Endothelial cell of umbilical vein (primary cell): Measurements from ENCODE around the gene CLCN3. TPM values are rescaled to one million over a fixed set of nuclear protein-coding genes. Genes with fewer than 3 reads are reported as not detected.

Source experiments
- BruUV-seq: library from RNA; stranded (reverse); fragments of 400-500 nt; replicated peaks from 2 replicates; lab custom pipeline; 2021; lab: Mats Ljungman, UMichigan
- CTCF ChIA-PET: fragments of 300-600, 350-600 bp; sonication (Branson Sonifier 250); formaldehyde crosslinking; loops from one replicate; lab custom pipeline; 2021; ENCODE audit warnings: antibody characterized with exemption, inconsistent platforms; lab: Charles Lee
- POLR2A ChIA-PET: fragments of 300-600, 350-600 bp; sonication (Branson Sonifier 250); formaldehyde crosslinking; loops from one replicate; lab custom pipeline; 2021; ENCODE audit warnings: antibody characterized with exemption, inconsistent platforms; lab: Charles Lee
- DNase-seq: peaks from one replicate; pipeline ENCODE4 v3.0.0-alpha.2; 2011; ENCODE audit warnings: low read depth, low spot score
- FAIRE-seq: peaks from 2 replicates; lab custom pipeline; 2011; peaks lifted over from hg19 to GRCh38; lab: Jason Lieb, UNC
- H2AFZ ChIP-seq: 2 replicates; pipeline ENCODE4 v1.6.0; 2012; ENCODE audit warnings: low read depth, low read length, control low read depth, inconsistent platforms
- H3K27ac ChIP-seq: 2 replicates; pipeline ENCODE4 v1.5.1; 2011; ENCODE audit warnings: low read depth, mild to moderate bottlenecking, control low read depth, low read length, moderate library complexity; ENCODE audit not compliant: insufficient read depth
- H3K27me3 ChIP-seq, 2 experiments: 2 replicates each; pipeline versions ENCODE4 v1.6.0 to v1.6.1; 2011; ENCODE audit warnings: low read length in 2 of 2, mixed read lengths in 1 of 2; ENCODE audit not compliant: control insufficient read depth in 2 of 2, insufficient read depth in 2 of 2
- H3K36me3 ChIP-seq, 2 experiments: 2 replicates in 1 of 2; 3 replicates in 1 of 2; pipeline ENCODE4 v1.5.1; 2011; ENCODE audit warnings: low read length in 2 of 2, mild to moderate bottlenecking in 1 of 2, moderate library complexity in 1 of 2; ENCODE audit not compliant: control insufficient read depth in 2 of 2, insufficient read depth in 2 of 2; ENCODE audit errors: extremely low read depth in 1 of 2
- H3K4me1 ChIP-seq: 3 replicates; pipeline ENCODE4 v1.5.1; 2011; ENCODE audit warnings: mild to moderate bottlenecking, low read length; ENCODE audit not compliant: control insufficient read depth, insufficient read depth; ENCODE audit errors: extremely low read depth
- H3K4me2 ChIP-seq: 2 replicates; pipeline ENCODE4 v1.6.1; 2011; ENCODE audit warnings: low read length, control low read depth, mixed read lengths; ENCODE audit not compliant: insufficient read depth
- H3K4me3 ChIP-seq, 3 experiments: fragments of 200-600 bp in 1 of 3; sonication (generic), shearing (Covaris generic) in 1 of 3; replicated peaks in 1 of 3; 2 replicates each; pipeline ENCODE4 v1.5.1; 2011 to 2016; ENCODE audit warnings: control low read depth in 3 of 3, low read length in 3 of 3, mild to moderate bottlenecking in 2 of 3, inconsistent platforms in 1 of 3, low read depth in 1 of 3, moderate library complexity in 1 of 3; ENCODE audit not compliant: insufficient read depth in 1 of 3
- H3K79me2 ChIP-seq: 2 replicates; pipeline ENCODE4 v1.6.0; 2012; ENCODE audit warnings: low read length, inconsistent platforms; ENCODE audit not compliant: control insufficient read depth, insufficient read depth
- H3K9ac ChIP-seq: replicated peaks from 2 replicates; pipeline ENCODE3; 2011; ENCODE audit warnings: low read length, control low read depth; ENCODE audit not compliant: insufficient read depth; ENCODE audit errors: extremely low read depth
- H3K9me1 ChIP-seq: replicated peaks from 3 replicates; pipeline ENCODE4 v1.6.0; 2011; ENCODE audit warnings: mild to moderate bottlenecking, low read length; ENCODE audit not compliant: control insufficient read depth, insufficient read depth; ENCODE audit errors: extremely low read depth
- H3K9me3 ChIP-seq: replicated peaks from 2 replicates; pipeline ENCODE4 v1.5.1; 2012; ENCODE audit warnings: low read length, inconsistent platforms; ENCODE audit not compliant: control insufficient read depth, insufficient read depth
- H4K20me1 ChIP-seq: replicated peaks from 2 replicates; pipeline ENCODE3; 2011; ENCODE audit warnings: mild to moderate bottlenecking, low read length; ENCODE audit not compliant: control insufficient read depth, insufficient read depth; ENCODE audit errors: extremely low read depth
- EZH2 ChIP-seq: IDR thresholded peaks from 2 replicates; pipeline ENCODE4 v1.6.1; 2012; ENCODE audit warnings: borderline replicate concordance, low read depth, mild to moderate bottlenecking, moderate library complexity, low read length, inconsistent platforms; ENCODE audit not compliant: severe bottlenecking
- FOS ChIP-seq: IDR thresholded peaks from 2 replicates; pipeline ENCODE4 v1.6.1; 2011; ENCODE audit warnings: mild to moderate bottlenecking, low read length, moderate library complexity, borderline replicate concordance; ENCODE audit not compliant: insufficient read depth
- GATA2 ChIP-seq: IDR thresholded peaks from 2 replicates; pipeline ENCODE4 v1.7.0; 2011; ENCODE audit warnings: low read depth, mild to moderate bottlenecking, moderate library complexity, mixed read lengths, low read length; ENCODE audit not compliant: insufficient read length, insufficient read depth
- JUN ChIP-seq: IDR thresholded peaks from 2 replicates; pipeline ENCODE4 v1.6.1; 2011; ENCODE audit warnings: borderline replicate concordance, low read depth; ENCODE audit not compliant: insufficient read length, insufficient read depth
- MYC ChIP-seq: IDR thresholded peaks from one replicate; pipeline ENCODE4 v1.6.1; 2011; ENCODE audit warnings: mild to moderate bottlenecking, low read depth, low read length
- dilution Hi-C: fragments of 300-500 bp; cut with MboI; formaldehyde crosslinking; loops from one replicate; pipeline ENCODE4 v1.15.0; 2019; ENCODE audit warnings: low sequenced_read_pairs; ENCODE audit not compliant: extremely low pct_ligation_motif_present
- intact Hi-C: fragments of 100-400 bp; cut with micrococcal nuclease; formaldehyde crosslinking; loops from one replicate; pipeline ENCODE4 v1.10.0; 2022
- polyA plus RNA-seq, 4 experiments: library from polyadenylated mRNA; depleted of rRNA in 3 of 4; stranded (reverse) in 3 of 4; unstranded in 1 of 4; fragments of >200 nt; gene quantifications; 2 replicates each; pipeline versions ENCODE4 v1.2.1 to v1.2.3, GENCODE V29; 2011 to 2012; ENCODE audit warnings: missing spikeins in 1 of 4
- total RNA-seq: library from RNA; stranded (reverse); gene quantifications from 2 replicates; pipeline ENCODE4 v1.2.3, GENCODE V29; 2021
- TF ChIP-seq, protein P1 (sequence below): IDR thresholded peaks from 2 replicates; pipeline ENCODE4 v1.6.1; 2011; ENCODE audit not compliant: insufficient read depth, insufficient read length
- TF ChIP-seq, protein P2 (sequence below), 2 donors: IDR thresholded peaks; 1 replicate in 1 of 2; 2 replicates in 1 of 2; pipeline ENCODE4 v1.5.1; 2011; ENCODE audit warnings: low read length in 2 of 2, mild to moderate bottlenecking in 2 of 2, moderate library complexity in 2 of 2, control low read depth in 1 of 2, inconsistent platforms in 1 of 2, low read depth in 1 of 2; ENCODE audit not compliant: insufficient read depth in 1 of 2; ENCODE audit errors: extremely low read depth in 1 of 2

CLCN3 gene
- total and polyA plus RNA-seq, 2 donors (not counting 3 experiments of a cell fraction or from before 2014, with no cell fraction given): 16.5 to 51.4 TPM

GRCh38 chr4:169603312-169603711 lies 17.1 kb upstream of the CLCN3 start:
- DNase-seq (no peak), FAIRE-seq (no peak)
- no peaks in the 10 kb centered on the region for H3K36me3 ChIP-seq
- no peak overlapping the region for H2AFZ ChIP-seq
- H3K9me1 ChIP-seq: no peaks in the 10 kb centered on the region
- no peak overlapping the region for H3K27ac ChIP-seq
- peaks cover 4% of the 10 kb centered on the region for H3K4me1 ChIP-seq
- POLR2A ChIA-PET: no interaction called here
- dilution Hi-C loops (no loop called here), intact Hi-C loops (no loop called here)
- no peaks in the 10 kb centered on the region for H3K9me3 ChIP-seq
- no peak overlapping the region for H3K4me3 ChIP-seq
- H4K20me1 ChIP-seq: no peaks in the 10 kb centered on the region
- H3K4me2 ChIP-seq: no peak overlapping the region
- H3K27me3 ChIP-seq: no peaks in the 10 kb centered on the region
- CTCF ChIA-PET: interaction anchor here (0.7 kb wide), 1 partner anchor 10 kb away, joined by 5 read pairs; the partner anchor contains the start of gene NEK1
- TF ChIP-seq JUN (no peak), FOS (no peak), GATA2 (no peak), EZH2 (no peak), MYC (no peak)
- TF ChIP-seq, protein P1, sequence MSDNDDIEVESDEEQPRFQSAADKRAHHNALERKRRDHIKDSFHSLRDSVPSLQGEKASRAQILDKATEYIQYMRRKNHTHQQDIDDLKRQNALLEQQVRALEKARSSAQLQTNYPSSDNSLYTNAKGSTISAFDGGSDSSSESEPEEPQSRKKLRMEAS: no peak
- TF ChIP-seq, protein P2, sequence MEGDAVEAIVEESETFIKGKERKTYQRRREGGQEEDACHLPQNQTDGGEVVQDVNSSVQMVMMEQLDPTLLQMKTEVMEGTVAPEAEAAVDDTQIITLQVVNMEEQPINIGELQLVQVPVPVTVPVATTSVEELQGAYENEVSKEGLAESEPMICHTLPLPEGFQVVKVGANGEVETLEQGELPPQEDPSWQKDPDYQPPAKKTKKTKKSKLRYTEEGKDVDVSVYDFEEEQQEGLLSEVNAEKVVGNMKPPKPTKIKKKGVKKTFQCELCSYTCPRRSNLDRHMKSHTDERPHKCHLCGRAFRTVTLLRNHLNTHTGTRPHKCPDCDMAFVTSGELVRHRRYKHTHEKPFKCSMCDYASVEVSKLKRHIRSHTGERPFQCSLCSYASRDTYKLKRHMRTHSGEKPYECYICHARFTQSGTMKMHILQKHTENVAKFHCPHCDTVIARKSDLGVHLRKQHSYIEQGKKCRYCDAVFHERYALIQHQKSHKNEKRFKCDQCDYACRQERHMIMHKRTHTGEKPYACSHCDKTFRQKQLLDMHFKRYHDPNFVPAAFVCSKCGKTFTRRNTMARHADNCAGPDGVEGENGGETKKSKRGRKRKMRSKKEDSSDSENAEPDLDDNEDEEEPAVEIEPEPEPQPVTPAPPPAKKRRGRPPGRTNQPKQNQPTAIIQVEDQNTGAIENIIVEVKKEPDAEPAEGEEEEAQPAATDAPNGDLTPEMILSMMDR (IDR thresholded peaks at IDR 0.05; ENCODE audit: extremely low read depth in 1 of 2, insufficient read depth in 1 of 2, low read depth in 1 of 2, low read length in 2 of 2): no peak
- no peaks in the 10 kb centered on the region for H3K79me2 ChIP-seq
- no peak overlapping the region for H3K9ac ChIP-seq
- BruUV-seq: no TSS peak
